Small intestine (tissue), 7 donors: ENCODE measurements around the gene LBP. TPM values are rescaled to one million over a fixed set of nuclear protein-coding genes. Genes with fewer than 3 reads are reported as not detected.
"Not testable (repeated sequence)": the region's sequence is repeated elsewhere in the genome, so short reads cannot be mapped to it uniquely, and the experiment has no call there.

Source experiments
- DNase-seq, 2 donors: peaks; one replicate each; pipeline versions ENCODE4 v3.0.0 to v3.0.0-alpha.2; 2013
- FAIRE-seq: peaks from 2 replicates; lab custom pipeline; 2012; peaks lifted over from hg19 to GRCh38; lab: Jason Lieb, UNC
- H3K27ac ChIP-seq, 3 donors: one replicate each; pipeline ENCODE4 v1.5.1; 2013; ENCODE audit warnings: low read length in 2 of 3, mild to moderate bottlenecking in 2 of 3, control low read depth in 1 of 3, inconsistent platforms in 1 of 3, low read depth in 1 of 3, moderate library complexity in 1 of 3
- H3K27me3 ChIP-seq, 3 donors: one replicate each; pipeline ENCODE4 v1.6.1; 2013; ENCODE audit warnings: low read length in 3 of 3, inconsistent platforms in 1 of 3; ENCODE audit not compliant: control insufficient read depth in 3 of 3, insufficient read depth in 3 of 3
- H3K36me3 ChIP-seq, 3 donors: one replicate each; pipeline ENCODE4 v1.6.1; 2013; ENCODE audit warnings: low read length in 3 of 3, inconsistent platforms in 1 of 3, low read depth in 1 of 3, mild to moderate bottlenecking in 1 of 3, moderate library complexity in 1 of 3; ENCODE audit not compliant: control insufficient read depth in 3 of 3, insufficient read depth in 2 of 3
- H3K4me1 ChIP-seq, 3 donors: one replicate each; pipeline ENCODE4 v1.6.1; 2013; ENCODE audit warnings: low read length in 2 of 3, inconsistent platforms in 1 of 3, low read depth in 1 of 3, mild to moderate bottlenecking in 1 of 3, moderate library complexity in 1 of 3; ENCODE audit not compliant: control insufficient read depth in 3 of 3, insufficient read depth in 2 of 3
- H3K4me3 ChIP-seq, 3 donors: one replicate each; pipeline ENCODE4 v1.5.1; 2013; ENCODE audit warnings: low read length in 3 of 3, control low read depth in 1 of 3, inconsistent platforms in 1 of 3, low read depth in 1 of 3, mild to moderate bottlenecking in 1 of 3, moderate library complexity in 1 of 3
- H3K9me3 ChIP-seq, 2 donors: one replicate each; pipeline ENCODE4 v1.6.1; 2013; ENCODE audit warnings: low read depth in 1 of 2, low read length in 1 of 2; ENCODE audit not compliant: control insufficient read depth in 2 of 2, insufficient read depth in 1 of 2
- WGBS, 3 donors: extraction: QIAGEN DNeasy Blood & Tissue Kit; methylation state at CpG; one replicate each; pipeline ENCODE4 v1.1.7; 2013; 5-methylcytosine and 5-hydroxymethylcytosine counted together
- polyA plus RNA-seq, 4 donors: library from polyadenylated mRNA; stranded (reverse) in 3 of 4; unstranded in 1 of 4; fragments of 200-250 nt in 3 of 4; fragments of 120-200 nt in 1 of 4; gene quantifications; one replicate each; pipeline versions ENCODE4 v1.2.1 to v1.2.3, GENCODE V29; 2013
- donor health status: healthy with polysubstance abuse.
- donor health status: control.
- donor health status: control.
- donor health status: Bipolar disorder and iron deficiency.
- donor health status: healthy.

The LBP gene
- polyA plus RNA-seq, 4 donors = 0.49 TPM; not detected in 3

DNA sequence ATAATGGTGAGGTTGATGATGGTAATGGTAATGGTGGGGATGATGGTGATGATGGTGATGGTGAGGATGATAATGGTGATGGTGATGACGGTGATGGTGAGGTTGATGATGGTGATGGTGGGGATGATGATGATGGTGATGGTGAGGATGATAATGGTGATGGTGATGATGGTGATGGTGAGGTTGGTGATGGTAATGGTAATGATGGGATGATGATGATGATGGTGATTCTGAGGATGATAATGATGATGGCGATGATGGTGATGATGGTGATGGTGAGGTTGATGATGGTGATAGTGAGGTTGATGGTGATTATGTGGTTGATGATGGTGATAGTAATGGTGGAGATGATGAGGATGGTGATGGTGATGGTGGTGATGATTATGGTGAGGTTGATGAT is 32.6 kb upstream of the LBP start:
- FAIRE-seq (no peak), DNase-seq (no peak)
- WGBS, 3 donors = 86 to 96% (median 96%) methylated on average over 2 of the region's 2 CpGs
- no peak overlapping the region for H3K27ac ChIP-seq
- no peaks in the 10 kb centered on the region for H3K36me3 ChIP-seq
- H3K27me3 ChIP-seq = peaks cover 0 to 7% (median 0%) of the 10 kb centered on the region in 3 donors
- peaks cover 0 to 6% of the 10 kb centered on the region in 2 donors for H3K9me3 ChIP-seq
- H3K4me1 ChIP-seq = no peaks in the 10 kb centered on the region
- H3K4me3 ChIP-seq = no peak overlapping the region

- not testable (repeated sequence) for H3K27me3 ChIP-seq, DNase-seq, H3K27ac ChIP-seq, H3K4me1 ChIP-seq, FAIRE-seq, H3K36me3 ChIP-seq, H3K4me3 ChIP-seq, H3K9me3 ChIP-seq
- 84 to 100% (median 95%) methylated on average over 1 of the region's 1 CpG for WGBS, 3 donors
Measured at GRCh38 chr20:38314350-38314749, 31.9 kb upstream of the LBP start.

GRCh38 chr20:38315290-38315966 is 30.9 kb upstream of the LBP start:
- DNase-seq = no peak
- no peak overlapping the region for H3K4me3 ChIP-seq
- no peaks in the 10 kb centered on the region for H3K4me1 ChIP-seq
- H3K27ac ChIP-seq = no peak overlapping the region
- peaks cover 0 to 4% (median 2%) of the 10 kb centered on the region in 3 donors for H3K27me3 ChIP-seq
- no peaks in the 10 kb centered on the region for H3K36me3 ChIP-seq
- no peak for FAIRE-seq
- 68 to 75% (median 69%) methylated on average over 5 of the region's 5 CpGs for WGBS, 3 donors
- no peaks in the 10 kb centered on the region for H3K9me3 ChIP-seq

DNA sequence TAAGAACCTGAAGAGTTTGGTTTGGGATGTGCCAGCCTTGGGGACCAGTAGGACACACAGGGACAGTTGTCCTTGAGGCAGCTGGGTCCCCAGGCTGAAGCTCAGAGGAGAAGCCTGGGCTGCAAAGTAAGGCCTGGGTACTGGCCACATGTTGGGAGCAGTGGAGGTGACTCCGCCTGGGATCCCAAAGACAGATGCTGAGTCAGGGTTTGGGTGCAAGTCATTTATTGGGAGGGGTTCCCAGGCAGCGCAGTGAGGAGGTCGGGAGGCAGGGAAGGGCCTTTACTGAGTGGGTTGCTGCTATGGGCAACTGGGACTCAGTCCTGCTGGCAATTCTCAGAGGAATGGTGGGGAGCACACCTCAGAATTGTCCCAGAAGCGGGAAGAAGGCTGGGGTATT is 29.9 kb upstream of the LBP start:
- DNase-seq (no peak), FAIRE-seq (no peak)
- H3K27ac ChIP-seq = no peak overlapping the region
- H3K9me3 ChIP-seq = no peaks in the 10 kb centered on the region
- no peak overlapping the region for H3K4me3 ChIP-seq
- 79 to 89% (median 86%) methylated on average over 4 of the region's 4 CpGs for WGBS, 3 donors
- no peaks in the 10 kb centered on the region for H3K4me1 ChIP-seq
- no peaks in the 10 kb centered on the region for H3K36me3 ChIP-seq
- peaks cover 0 to 3% (median 2%) of the 10 kb centered on the region in 3 donors for H3K27me3 ChIP-seq

- no peak overlapping the region for H3K4me3 ChIP-seq
- no peaks in the 10 kb centered on the region for H3K36me3 ChIP-seq
- DNase-seq (no peak), FAIRE-seq (no peak)
- H3K4me1 ChIP-seq = no peaks in the 10 kb centered on the region
- H3K27me3 ChIP-seq = peaks cover 0 to 2% (median 0%) of the 10 kb centered on the region in 3 donors
- WGBS, 3 donors = 39 to 65% (median 43%) methylated on average over 3 of the region's 3 CpGs
- H3K27ac ChIP-seq = no peak overlapping the region
- no peaks in the 10 kb centered on the region for H3K9me3 ChIP-seq
Measured at GRCh38 chr20:38317422-38317821, 28.9 kb upstream of the LBP start.

DNA sequence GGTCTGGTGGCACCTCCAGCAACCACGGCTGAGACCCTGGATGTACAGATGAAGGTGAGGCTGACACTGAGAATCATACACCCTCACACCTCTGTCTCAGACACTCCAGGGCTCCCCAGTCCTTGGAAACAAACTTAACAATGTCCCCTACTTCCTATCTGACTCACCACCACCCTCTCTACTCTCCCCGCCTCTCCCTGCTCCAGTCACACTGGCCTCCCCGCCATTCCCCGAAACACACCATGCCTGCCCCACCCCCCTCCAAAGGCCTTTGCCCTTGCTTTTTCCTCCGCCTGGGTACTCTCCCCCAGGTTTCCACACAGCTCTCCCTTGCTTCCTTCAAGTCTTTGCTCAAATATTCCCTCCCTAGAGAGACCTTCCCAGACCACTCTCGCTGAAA is 26.1 kb upstream of the LBP start:
- no peak overlapping the region for H3K27ac ChIP-seq
- DNase-seq (peak; percentile 12 to 24), FAIRE-seq (no peak)
- H3K4me1 ChIP-seq = no peaks in the 10 kb centered on the region
- H3K4me3 ChIP-seq = no peak overlapping the region
- 12 to 33% (median 27%) methylated on average over 6 of the region's 6 CpGs for WGBS, 3 donors
- H3K27me3 ChIP-seq = peaks cover 0 to 2% (median 0%) of the 10 kb centered on the region in 3 donors
- no peaks in the 10 kb centered on the region for H3K9me3 ChIP-seq
- no peaks in the 10 kb centered on the region for H3K36me3 ChIP-seq

DNA sequence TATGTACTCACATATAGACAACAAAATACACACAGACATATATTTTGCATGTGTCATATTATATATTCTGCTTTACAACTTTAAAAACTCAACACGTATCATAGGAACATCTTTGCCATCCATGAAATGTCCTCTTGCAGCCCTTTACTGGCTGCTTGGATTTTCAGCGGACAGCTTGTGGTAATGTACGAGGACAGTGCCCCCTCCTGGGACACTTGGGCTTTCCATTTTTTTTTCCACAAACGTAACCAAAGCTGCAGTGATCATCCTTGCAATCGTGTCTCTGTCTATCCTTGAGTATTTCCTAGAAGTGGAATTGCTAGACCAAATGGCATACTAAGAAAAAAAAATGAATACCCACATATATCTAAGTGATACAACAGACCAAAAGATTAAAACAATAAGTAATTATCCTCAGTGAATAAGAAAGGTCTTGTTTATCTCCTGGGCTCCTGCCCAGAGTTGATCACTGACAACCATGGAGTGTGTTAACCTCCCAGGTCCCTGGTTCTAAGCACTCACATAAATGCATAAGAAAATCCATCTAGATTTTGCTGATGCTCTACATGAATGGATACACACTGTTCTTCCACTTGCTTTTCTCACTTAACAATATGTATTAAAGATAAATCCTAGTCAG is 24.2 kb upstream of the LBP start:
- Histone ChIP-seq H3K27ac (no peak overlapping the region), H3K36me3 (no peaks in the 10 kb centered on the region), H3K9me3 (peaks cover 0 to 5% of the 10 kb centered on the region in 2 donors), H3K4me1 (no peaks in the 10 kb centered on the region), H3K27me3 (peaks cover 0 to 2% (median 0%) of the 10 kb centered on the region in 3 donors), H3K4me3 (no peak overlapping the region)
- DNase-seq (peak; percentile 24 to 61), FAIRE-seq (no peak)
- 1 to 4% (median 3%) methylated on average over 5 of the region's 5 CpGs for WGBS, 3 donors

GRCh38 chr20:38324159-38324558 is 22.1 kb upstream of the LBP start:
- FAIRE-seq = no peak
- H3K27ac ChIP-seq = no peak overlapping the region
- H3K36me3 ChIP-seq = no peaks in the 10 kb centered on the region
- peaks cover 0 to 5% of the 10 kb centered on the region in 2 donors for H3K9me3 ChIP-seq
- WGBS, 3 donors = 82 to 90% (median 88%) methylated on average over 3 of the region's 3 CpGs
- H3K4me1 ChIP-seq = no peaks in the 10 kb centered on the region
- no peak for DNase-seq
- peaks cover 0 to 2% (median 0%) of the 10 kb centered on the region in 3 donors for H3K27me3 ChIP-seq
- H3K4me3 ChIP-seq = no peak overlapping the region
